ENCODE data around the gene GLUL. TPM values are rescaled to one million over a fixed set of nuclear protein-coding genes. Genes with fewer than 3 reads are reported as not detected.
A peak's percentile ranks its signal among the peaks of the same experiment; 100 is the strongest.

Gene GLUL
- total RNA-seq (44.2 and 53.7 TPM in 2 replicates), polyA plus RNA-seq (38.9 and 66.9 TPM in 2 replicates), polyA minus RNA-seq (97.5 and 104 TPM in 2 replicates)
- 72.4 TPM for total RNA-seq (2013)

DNA sequence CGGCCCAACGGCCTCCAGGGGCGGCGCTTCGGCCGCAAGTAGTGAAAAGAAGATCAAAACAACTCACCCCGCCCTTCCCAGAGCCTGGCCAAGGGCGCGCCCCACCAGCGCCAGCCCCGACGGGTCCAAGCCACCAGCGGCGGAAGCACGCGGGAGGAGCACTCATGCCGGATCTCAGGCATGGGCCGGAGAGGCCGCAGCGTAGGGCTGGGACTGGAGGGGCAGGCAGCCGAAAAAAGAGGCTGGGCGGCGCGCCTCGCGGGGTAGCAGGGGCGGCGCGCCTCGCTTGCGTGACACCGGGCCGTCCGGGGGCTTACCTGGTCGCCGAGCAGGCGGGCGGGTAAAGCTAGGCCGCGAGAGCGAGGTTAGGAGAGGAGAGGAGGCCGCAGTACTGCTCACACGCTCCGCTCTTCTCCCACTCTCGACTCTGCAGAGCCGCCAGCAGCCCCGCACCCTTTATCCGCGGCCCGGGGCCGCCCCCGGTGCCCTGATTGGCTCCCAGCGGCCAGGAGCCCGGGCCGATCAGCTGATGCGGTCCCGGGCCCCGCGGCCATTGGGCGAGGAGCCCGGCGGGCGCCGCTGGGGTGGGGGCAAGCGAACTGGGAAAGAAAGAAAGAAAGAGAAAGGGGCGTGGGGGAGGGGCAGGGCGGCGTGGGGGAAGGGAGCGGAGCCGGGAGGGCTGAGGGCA is at the start of gene GLUL:
GLUL (minus strand) TSS at position 429 of the 688 bp plus-strand sequence. CDS start 3,053 bp downstream, outside the sequence.
- Histone ChIP-seq H3K27ac (ENCODE audit: low read length in 2 of 2) (peak within 1 kb of the TSS; percentile 54 to 62), H3K79me2 (ENCODE audit: control insufficient read depth, insufficient read depth, low read length) (peaks cover 15% of the 10 kb centered on the region), H3K4me2 (replicated peaks; ENCODE audit: low read depth, low read length, poor library complexity, severe bottlenecking) (peak within 1 kb of the TSS; percentile 93), H3K9me3 (ENCODE audit: control extremely low read depth in 1 of 3, control insufficient read depth in 2 of 3, insufficient read depth in 1 of 3, low read length in 2 of 3) (no peaks in the 10 kb centered on the region), H3K27me3 (replicated peaks in 1 of 4; ENCODE audit: control extremely low read depth in 1 of 4, control insufficient read depth in 3 of 4, insufficient read depth in 4 of 4, low read length in 3 of 4) (peaks cover 0 to 15% (median 6%) of the 10 kb centered on the region in 4 experiments), H3K9ac (ENCODE audit: low read length) (peak within 1 kb of the TSS; percentile 73), H3K4me3 (ENCODE audit: control extremely low read depth in 1 of 5, extremely low read depth in 1 of 5, insufficient read depth in 1 of 5, low read depth in 2 of 5, low read length in 4 of 5) (peak within 1 kb of the TSS; percentile 64 to 76 (median 71)), H3K36me3 (replicated peaks in 1 of 2; ENCODE audit: control extremely low read depth in 1 of 2, control insufficient read depth in 1 of 2, extremely low read depth in 1 of 2, insufficient read depth in 2 of 2, low read length in 1 of 2) (peaks cover 2 to 17% of the 10 kb centered on the region in 2 experiments), H3K4me1 (ENCODE audit: control insufficient read depth in 2 of 2, insufficient read depth in 2 of 2, low read length in 2 of 2) (peaks cover 20 to 34% of the 10 kb centered on the region in 2 donors), H2AFZ (ENCODE audit: insufficient read depth, low read depth, low read length, poor library complexity, severe bottlenecking) (peak within 1 kb of the TSS; percentile 90), H4K20me1 (ENCODE audit: control insufficient read depth, insufficient read depth, low read length, poor library complexity, severe bottlenecking) (no peaks in the 10 kb centered on the region)
- ChIA-PET CTCF (interaction anchor here (11.0 kb wide), 1 partner anchor 249 kb away, joined by 378 read pairs; no protein-coding TSS in a partner anchor), POLR2A (interaction anchor here (0.6 to 1.2 kb wide), 5 partner anchors 8 to 1465 kb away, joined by 3 to 7 read pairs (median 5); partner anchors contain the start of gene RNASEL)
- intact Hi-C loops (cut with micrococcal nuclease): loop anchor here (5.0 kb wide), 3 partner anchors 59 to 1759 kb away; partner anchors contain the start of genes RGS16 and XPR1
- H3K4me1 Mint-ChIP-seq: peaks cover 32% of the 10 kb centered on the region
- peak; percentile 81 for DNase-seq
- no peaks in the 10 kb centered on the region for H3K9me3 Mint-ChIP-seq (ENCODE audit: insufficient read depth)
- peak; percentile 80 for ATAC-seq (ENCODE audit: low read depth)
- WGBS (ENCODE audit: insufficient coverage): under 1% methylated on average over 56 of the region's 70 CpGs
- H3K27ac Mint-ChIP-seq: peak within 1 kb of the TSS; percentile 96
- peak within 1 kb of the TSS; percentile 97 for H3K4me3 Mint-ChIP-seq
- peaks cover under 1% of the 10 kb centered on the region for H3K27me3 Mint-ChIP-seq
- TF ChIP-seq, protein P1, sequence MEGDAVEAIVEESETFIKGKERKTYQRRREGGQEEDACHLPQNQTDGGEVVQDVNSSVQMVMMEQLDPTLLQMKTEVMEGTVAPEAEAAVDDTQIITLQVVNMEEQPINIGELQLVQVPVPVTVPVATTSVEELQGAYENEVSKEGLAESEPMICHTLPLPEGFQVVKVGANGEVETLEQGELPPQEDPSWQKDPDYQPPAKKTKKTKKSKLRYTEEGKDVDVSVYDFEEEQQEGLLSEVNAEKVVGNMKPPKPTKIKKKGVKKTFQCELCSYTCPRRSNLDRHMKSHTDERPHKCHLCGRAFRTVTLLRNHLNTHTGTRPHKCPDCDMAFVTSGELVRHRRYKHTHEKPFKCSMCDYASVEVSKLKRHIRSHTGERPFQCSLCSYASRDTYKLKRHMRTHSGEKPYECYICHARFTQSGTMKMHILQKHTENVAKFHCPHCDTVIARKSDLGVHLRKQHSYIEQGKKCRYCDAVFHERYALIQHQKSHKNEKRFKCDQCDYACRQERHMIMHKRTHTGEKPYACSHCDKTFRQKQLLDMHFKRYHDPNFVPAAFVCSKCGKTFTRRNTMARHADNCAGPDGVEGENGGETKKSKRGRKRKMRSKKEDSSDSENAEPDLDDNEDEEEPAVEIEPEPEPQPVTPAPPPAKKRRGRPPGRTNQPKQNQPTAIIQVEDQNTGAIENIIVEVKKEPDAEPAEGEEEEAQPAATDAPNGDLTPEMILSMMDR (IDR thresholded peaks at IDR 0.05): no peak
- no peak for TF ChIP-seq EZH2 (IDR thresholded peaks at IDR 0.05; ENCODE audit: borderline replicate concordance, insufficient read depth, low read depth, low read length, poor library complexity, severe bottlenecking)

DNA sequence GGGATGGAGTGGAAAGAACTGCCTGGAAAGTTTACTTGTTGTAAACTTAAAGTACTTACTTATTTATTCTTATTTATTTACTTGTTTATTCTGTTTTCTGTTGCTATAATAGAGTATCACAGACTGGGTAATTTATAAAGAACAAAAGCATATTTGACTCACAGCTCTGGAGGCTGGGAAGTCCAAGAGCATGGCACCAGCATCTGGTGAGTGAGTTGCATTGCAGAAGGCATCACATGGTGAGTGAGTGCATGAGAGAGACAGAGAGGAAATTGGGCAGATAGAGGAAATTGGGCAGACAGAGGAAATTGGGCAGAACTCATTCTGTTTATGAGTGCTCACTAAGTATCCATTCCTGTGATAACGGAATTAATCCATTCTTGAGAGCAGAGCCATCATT is 46.7 kb upstream of the GLUL start:
- H3K27me3 ChIP-seq (replicated peaks in 1 of 4; ENCODE audit: control extremely low read depth in 1 of 4, control insufficient read depth in 3 of 4, insufficient read depth in 4 of 4, low read length in 3 of 4): no peaks in the 10 kb centered on the region
- ATAC-seq (ENCODE audit: low read depth) (no peak), DNase-seq (no peak)
- H3K27ac Mint-ChIP-seq: no peak overlapping the region
- H3K27me3 Mint-ChIP-seq: peaks cover 6% of the 10 kb centered on the region
- WGBS (ENCODE audit: insufficient coverage): 100% methylated on average over 1 of the region's 1 CpG
- no peak overlapping the region for H3K4me3 ChIP-seq (ENCODE audit: control extremely low read depth in 1 of 5, extremely low read depth in 1 of 5, insufficient read depth in 1 of 5, low read depth in 2 of 5, low read length in 4 of 5)
- H3K9me3 Mint-ChIP-seq (ENCODE audit: insufficient read depth): peaks cover 6% of the 10 kb centered on the region
- intact Hi-C loops (cut with micrococcal nuclease): no loop called here
- no peaks in the 10 kb centered on the region for H4K20me1 ChIP-seq (ENCODE audit: control insufficient read depth, insufficient read depth, low read length, poor library complexity, severe bottlenecking)
- no peak overlapping the region for H3K4me2 ChIP-seq (replicated peaks; ENCODE audit: low read depth, low read length, poor library complexity, severe bottlenecking)
- no peak overlapping the region for H3K4me3 Mint-ChIP-seq
- no peak for TF ChIP-seq EZH2 (IDR thresholded peaks at IDR 0.05; ENCODE audit: borderline replicate concordance, insufficient read depth, low read depth, low read length, poor library complexity, severe bottlenecking)
- TF ChIP-seq, protein P1 (IDR thresholded peaks at IDR 0.05): no peak
- no peak overlapping the region for H3K27ac ChIP-seq (ENCODE audit: low read length in 2 of 2)
- H3K79me2 ChIP-seq (ENCODE audit: control insufficient read depth, insufficient read depth, low read length): no peaks in the 10 kb centered on the region
- H2AFZ ChIP-seq (ENCODE audit: insufficient read depth, low read depth, low read length, poor library complexity, severe bottlenecking): no peak overlapping the region
- H3K36me3 ChIP-seq (replicated peaks in 1 of 2; ENCODE audit: control extremely low read depth in 1 of 2, control insufficient read depth in 1 of 2, extremely low read depth in 1 of 2, insufficient read depth in 2 of 2, low read length in 1 of 2): no peaks in the 10 kb centered on the region
- ChIA-PET CTCF (interaction anchor here (0.8 to 1.0 kb wide), 2 partner anchors 11 to 155 kb away, joined by 3 to 5 read pairs; no protein-coding TSS in a partner anchor), POLR2A (no interaction called here)
- no peak overlapping the region for H3K9ac ChIP-seq (ENCODE audit: low read length)
- peaks cover 0 to 4% (median 3%) of the 10 kb centered on the region in 3 donors for H3K9me3 ChIP-seq (ENCODE audit: control extremely low read depth in 1 of 3, control insufficient read depth in 2 of 3, insufficient read depth in 1 of 3, low read length in 2 of 3)
- no peaks in the 10 kb centered on the region for H3K4me1 ChIP-seq (ENCODE audit: control insufficient read depth in 2 of 2, insufficient read depth in 2 of 2, low read length in 2 of 2)
- no peaks in the 10 kb centered on the region for H3K4me1 Mint-ChIP-seq

Data from B cell (primary cell).